Right ventricle myocardium inferior (tissue), 1 donor: ENCODE results near the gene SHC3. TPM values are rescaled to one million over a fixed set of nuclear protein-coding genes. Genes with fewer than 3 reads are reported as not detected.

Experiments used
- ATAC-seq: fragments of 200-7000 bp; cut with Tn5 transposase; one replicate; pipeline ENCODE4 v1.9.1; 2020; ENCODE audit warnings: mild to moderate bottlenecking, moderate library complexity
- DNase-seq: peaks from one replicate; pipeline ENCODE4 v3.0.0; 2021; ENCODE audit errors: missing footprints
- intact Hi-C: fragments of 100-400 bp; cut with DNase I; formaldehyde crosslinking; loops from one replicate; pipeline ENCODE4 v1.11.0; 2022
- total RNA-seq: library from RNA; stranded (reverse); fragmentation: NEBNext Ultra II Directional; extraction: Animal tissue kit (Norgen Biotek cat#: 25700); gene quantifications from one replicate; pipeline ENCODE4 v1.2.1, GENCODE V29; 2021
- donor health status: DM: no; HTN: yes; CAD: no; lungs with severe emphysema.

The SHC3 gene
- total RNA-seq, 1 donor from 2014 or later, result 1.1 TPM

DNA sequence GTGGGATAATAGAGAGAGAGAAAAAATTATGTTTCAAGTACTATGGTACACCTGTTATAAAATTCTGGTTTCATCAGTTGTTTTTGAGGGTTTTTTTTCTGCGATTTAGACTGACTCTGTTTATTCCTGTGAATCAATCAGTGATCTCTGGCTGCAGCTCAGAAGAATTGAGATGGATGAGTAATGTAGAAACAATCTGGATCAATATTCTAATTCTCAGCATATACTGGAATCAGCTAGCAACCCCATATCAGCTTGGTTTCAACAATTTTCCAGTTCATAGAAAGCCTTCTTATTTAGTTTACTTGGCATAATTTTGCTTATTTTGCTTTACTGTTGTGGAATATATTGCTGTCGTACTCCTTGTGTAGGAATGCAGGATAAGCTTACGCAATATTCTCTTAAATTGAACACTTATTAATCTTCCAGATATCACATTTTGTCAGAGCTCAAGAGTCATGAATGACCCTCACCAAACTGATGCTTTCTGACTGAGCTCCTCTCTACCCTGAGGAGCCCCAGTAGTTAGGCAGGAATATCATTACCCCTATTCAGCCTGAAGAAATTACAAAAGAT lies 42.9 kb downstream of the SHC3 start:
- intact Hi-C loops, result no loop called here
- no peak for ATAC-seq
- DNase-seq, result no peak

- intact Hi-C loops, result no loop called here
- ATAC-seq, result no peak
Measured at GRCh38 chr9:89134709-89135108, 43.9 kb downstream of the SHC3 start.

GRCh38 chr9:89122949-89123348 lies 55.7 kb downstream of the SHC3 start:
- no peak for ATAC-seq
- DNase-seq, result no peak
- intact Hi-C loops, result no loop called here

More at GRCh38 chr9:89134709-89135108, 43.9 kb downstream of the SHC3 start:
- DNase-seq, result no peak

- intact Hi-C loops, result no loop called here
- ATAC-seq, result no peak
- DNase-seq, result no peak
Measured at GRCh38 chr9:89120704-89121103, 57.9 kb downstream of the SHC3 start.

DNA sequence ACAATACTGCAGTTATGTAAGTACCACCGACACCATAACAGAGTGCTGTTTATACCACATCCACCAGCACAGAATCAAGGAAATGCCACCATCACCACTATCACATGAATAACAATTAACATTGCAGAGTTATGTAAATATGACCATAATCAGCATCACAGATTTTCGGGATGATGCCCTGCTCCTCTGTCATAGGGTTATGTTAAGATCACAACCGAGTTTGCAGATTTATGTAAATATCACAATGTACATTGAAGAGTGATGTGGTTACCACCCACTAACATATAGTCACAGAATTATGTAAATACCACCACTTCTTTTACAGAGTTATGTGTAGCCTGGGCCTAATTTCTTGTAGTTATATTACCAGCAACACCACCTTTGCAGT lies 61.8 kb downstream of the SHC3 start:
- no peak for ATAC-seq
- intact Hi-C loops, result no loop called here

DNA sequence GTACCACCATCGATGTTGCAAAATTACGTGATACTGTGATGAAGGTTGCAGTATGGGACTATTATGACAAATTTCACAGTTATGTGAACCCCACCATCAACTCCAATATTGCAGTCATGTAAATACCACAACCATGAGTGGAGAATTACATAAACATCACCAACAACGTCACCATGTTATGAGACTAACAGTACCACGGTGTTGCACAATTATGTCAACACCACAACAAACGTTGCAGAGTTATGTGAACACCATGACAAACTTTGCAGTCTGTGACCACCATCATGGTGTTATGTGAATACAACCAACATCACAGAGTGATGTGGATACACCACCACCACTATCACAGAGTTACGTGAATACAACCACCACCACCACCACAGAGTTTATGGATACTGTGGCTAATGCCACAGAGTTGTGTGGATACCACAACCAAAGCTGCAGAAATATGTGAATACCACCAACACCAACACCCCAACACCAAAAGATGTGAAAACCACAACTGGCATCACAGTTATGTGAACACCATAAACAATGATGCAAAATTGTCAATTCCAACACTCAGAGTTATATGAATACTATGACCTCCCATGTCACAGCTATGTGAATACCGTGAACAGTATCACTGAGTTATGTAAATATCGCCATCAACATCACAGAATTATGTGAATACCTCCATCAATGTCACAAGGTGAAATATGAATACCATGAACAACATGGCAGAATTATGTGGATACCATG lies 62.4 kb downstream of the SHC3 start:
- intact Hi-C loops, result no loop called here
- DNase-seq (no peak), ATAC-seq (no peak)

More for the DNA sequence above, 61.8 kb downstream of the SHC3 start:
- no peak for DNase-seq

DNA sequence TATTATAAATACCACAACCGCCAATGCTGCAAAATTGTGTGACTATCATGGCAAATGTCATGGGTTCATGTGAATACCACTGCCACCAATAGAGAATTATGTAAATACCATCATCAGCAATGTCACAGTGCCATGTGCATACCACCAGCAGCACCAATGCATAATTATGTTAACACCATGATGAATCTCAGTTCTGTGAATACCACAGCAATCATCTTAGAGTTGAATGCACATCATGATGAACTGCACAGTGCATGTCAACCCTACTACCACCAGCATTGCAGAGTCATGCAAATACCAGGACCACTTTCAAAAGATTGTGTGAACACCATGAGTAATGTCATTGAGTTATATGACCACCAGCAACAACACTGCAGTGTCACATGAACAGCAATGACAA lies 63.2 kb downstream of the SHC3 start:
- DNase-seq (no peak), ATAC-seq (no peak)
- intact Hi-C loops, result no loop called here

DNA sequence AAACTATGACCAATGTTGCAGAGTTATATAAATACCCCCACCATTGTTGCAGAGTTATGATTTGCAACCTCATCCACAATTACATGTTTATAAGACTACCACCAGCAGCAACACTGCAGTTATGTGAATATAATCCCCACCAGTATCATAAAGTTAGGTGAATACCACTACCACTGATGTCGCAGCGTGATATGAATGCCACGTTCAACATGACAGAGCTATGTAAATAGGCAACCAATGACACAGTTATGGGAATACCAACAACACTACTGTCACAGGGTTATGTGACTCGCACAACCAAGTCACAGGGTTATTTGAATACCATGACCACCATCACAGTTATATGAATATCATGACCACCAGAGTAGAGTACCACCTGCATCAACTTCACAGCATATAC lies 63.9 kb downstream of the SHC3 start:
- intact Hi-C loops, result no loop called here
- ATAC-seq, result no peak
- DNase-seq, result no peak

DNA sequence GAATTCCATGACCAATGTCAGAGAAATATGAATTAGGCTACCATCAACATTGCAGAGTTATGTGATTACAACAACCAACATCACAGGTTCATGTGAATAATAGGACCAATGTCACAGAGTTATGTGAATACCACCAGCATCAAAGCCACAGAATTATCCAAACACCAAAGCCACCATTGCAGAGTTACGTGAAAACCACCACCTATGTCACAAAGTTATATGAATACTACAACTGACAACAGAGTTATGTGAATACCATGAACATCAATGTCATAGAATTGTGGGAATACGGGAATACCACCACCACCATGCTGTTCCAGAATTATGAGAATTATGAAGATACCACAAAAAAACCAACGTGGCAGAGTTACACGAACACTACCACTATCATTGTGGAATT lies 64.8 kb downstream of the SHC3 start:
- intact Hi-C loops, result no loop called here
- DNase-seq, result no peak
- ATAC-seq, result no peak

DNA sequence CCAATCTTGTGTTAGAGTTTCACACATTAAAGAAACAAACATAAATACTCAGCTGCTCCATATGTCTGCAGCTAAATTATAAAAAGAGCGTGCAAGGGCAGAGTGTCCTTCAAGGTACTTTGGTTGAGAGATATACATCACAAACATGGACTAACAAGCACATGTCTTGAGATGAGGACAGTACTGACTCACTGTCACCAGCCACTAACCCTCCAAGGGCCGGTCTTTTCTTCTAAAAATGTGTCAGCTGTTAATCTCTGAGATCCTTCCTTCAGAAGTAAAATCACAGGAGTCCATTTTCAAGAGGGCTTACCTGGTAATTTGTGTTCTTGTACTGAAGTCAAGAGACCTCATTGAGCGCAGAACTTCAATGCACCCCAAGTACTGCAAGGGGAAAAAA lies 66.4 kb downstream of the SHC3 start:
- ATAC-seq (no peak), DNase-seq (no peak)
- intact Hi-C loops, result no loop called here

GRCh38 chr9:89109666-89110065 lies 69.0 kb downstream of the SHC3 start:
- intact Hi-C loops, result no loop called here
- ATAC-seq (no peak), DNase-seq (no peak)

- intact Hi-C loops, result no loop called here
- no peak for DNase-seq
- ATAC-seq, result no peak
Measured at GRCh38 chr9:89107406-89107805, 71.2 kb downstream of the SHC3 start.

GRCh38 chr9:89106224-89106851 lies 72.3 kb downstream of the SHC3 start:
- no peak for ATAC-seq

DNA sequence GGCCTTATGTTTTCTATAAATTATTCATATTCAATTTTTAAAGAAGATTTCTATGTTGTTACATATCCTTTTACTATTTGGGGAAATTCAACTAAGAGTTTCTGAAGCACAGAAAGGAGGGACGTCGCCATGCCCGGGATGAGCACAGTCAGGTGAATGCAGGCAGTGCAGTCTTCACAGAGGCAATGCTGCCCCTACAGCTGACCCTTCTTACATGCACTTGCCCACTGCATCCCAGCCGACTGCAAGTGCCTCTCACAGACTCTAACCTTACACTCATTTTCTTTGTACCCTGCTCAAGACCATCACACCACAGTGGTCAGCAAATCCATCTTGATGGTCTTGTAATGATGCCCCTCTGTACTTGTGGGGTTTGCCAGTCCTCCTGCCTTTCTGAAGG lies 73.8 kb downstream of the SHC3 start:
- intact Hi-C loops, result no loop called here
- DNase-seq (no peak), ATAC-seq (no peak)

More at GRCh38 chr9:89106224-89106851, 72.3 kb downstream of the SHC3 start:
- intact Hi-C loops, result no loop called here
- DNase-seq, result no peak

- ATAC-seq, result no peak
- intact Hi-C loops, result no loop called here
- no peak for DNase-seq
Measured at GRCh38 chr9:89097219-89097618, 81.4 kb downstream of the SHC3 start.

DNA sequence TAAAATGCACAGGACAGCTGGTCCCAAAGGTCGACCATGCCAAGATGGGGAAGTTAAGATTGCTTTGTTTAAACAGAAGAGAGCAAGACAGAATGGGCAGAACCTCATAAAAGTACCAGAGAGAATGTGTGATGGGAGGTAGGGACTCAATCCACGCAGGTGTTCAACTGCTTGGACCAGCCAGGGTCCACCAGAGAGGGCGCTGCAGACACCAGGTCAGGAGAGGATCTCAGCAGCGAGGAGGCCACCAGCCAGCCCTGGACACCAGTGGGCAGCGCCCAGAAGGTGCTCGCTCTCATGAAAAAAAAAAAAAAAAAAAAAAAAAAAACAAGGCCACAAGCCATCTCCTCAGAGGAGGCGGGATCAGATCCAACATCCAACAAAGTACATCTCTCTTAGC lies 81.8 kb downstream of the SHC3 start:
- intact Hi-C loops, result no loop called here
- DNase-seq (no peak), ATAC-seq (no peak)

GRCh38 chr9:89095761-89096528 lies 82.7 kb downstream of the SHC3 start:
- intact Hi-C loops, result no loop called here
- DNase-seq, result no peak
- ATAC-seq, result no peak

- intact Hi-C loops, result no loop called here
- no peak for ATAC-seq
- no peak for DNase-seq
Measured at GRCh38 chr9:89093201-89093975, 85.2 kb downstream of the SHC3 start.

GRCh38 chr9:89089176-89089575 lies 89.4 kb downstream of the SHC3 start:
- DNase-seq, result no peak
- intact Hi-C loops, result no loop called here
- no peak for ATAC-seq
